HEK293T (cell line): Measurements from ENCODE around the gene ASCL4.

Experiments
- FOXM1 ChIP-seq: fragments of 450-650 bp; IDR thresholded peaks from 2 replicates; pipeline ENCODE4 v1.6.1; 2017; ENCODE audit warnings: mild to moderate bottlenecking, borderline replicate concordance
- NFRKB ChIP-seq: fragments of 450-650 bp; IDR thresholded peaks from 2 replicates; pipeline ENCODE4 v1.6.1; 2016; ENCODE audit warnings: mild to moderate bottlenecking, moderate library complexity
- SP1 ChIP-seq: fragments of 450-650 bp; IDR thresholded peaks from 2 replicates; pipeline ENCODE4 v1.6.1; 2017

GRCh38 chr12:107765316-107765715 lies 9.2 kb upstream of the ASCL4 start:
- TF ChIP-seq FOXM1, result no peak
- no peak for TF ChIP-seq SP1
- TF ChIP-seq NFRKB, result no peak
